ENCODE measurements around the gene STK24.

Gene STK24

GRCh38 chr13:98438246-98439125 lies 138.4 kb downstream of the STK24 start:
- TF ChIP-seq TCF4 (CRISPR knock-in tag; IDR thresholded peaks at IDR 0.05; ENCODE audit: borderline replicate concordance) (no peak), ZC3H10 (CRISPR knock-in tag; IDR thresholded peaks at IDR 0.05) (no peak), CREB5 (CRISPR knock-in tag; IDR thresholded peaks at IDR 0.05; ENCODE audit: low read depth) (no peak)

DNA sequence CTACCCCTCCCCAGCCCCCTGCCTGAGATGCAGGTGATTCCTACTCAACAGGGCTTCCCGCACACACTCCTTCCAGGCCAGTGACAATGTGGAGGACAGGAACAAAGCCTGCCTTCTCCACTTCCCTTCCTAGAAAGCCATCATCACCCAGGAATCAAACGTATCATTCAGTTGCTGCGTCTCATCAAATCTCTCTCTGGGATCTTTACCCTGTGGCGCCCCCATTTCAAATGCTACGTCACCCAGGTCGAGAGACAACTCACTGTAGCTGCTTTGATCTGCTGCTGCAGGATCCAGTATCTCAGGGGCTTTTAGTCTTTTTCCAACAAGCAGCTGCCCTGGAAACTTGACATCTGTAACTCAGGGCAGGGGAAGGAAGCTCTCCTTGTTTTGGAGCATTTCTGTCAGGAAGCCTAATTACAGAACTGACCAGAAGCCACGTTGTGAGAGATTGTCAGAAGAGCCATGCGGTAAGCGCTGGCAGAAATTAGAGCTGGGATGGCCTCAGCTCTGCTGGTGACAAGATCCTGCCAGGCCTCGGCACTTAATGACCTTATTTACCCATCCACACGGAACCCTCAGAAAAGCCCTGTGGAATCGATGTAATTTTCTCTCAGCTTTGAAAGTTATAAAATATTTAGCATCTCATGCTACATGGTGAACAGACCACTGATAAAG lies 140.5 kb downstream of the STK24 start:
- no peak for ATAC-seq
- TF ChIP-seq ZNF565 (CRISPR knock-in tag; conservative IDR thresholded peaks at IDR 0.05; ENCODE audit: low read depth) (no peak), ARNTL (CRISPR knock-in tag; IDR thresholded peaks at IDR 0.05; ENCODE audit: borderline replicate concordance, low read depth) (no peak), TSHZ2 (CRISPR knock-in tag; IDR thresholded peaks at IDR 0.05) (no peak), ZNF8 (CRISPR knock-in tag; IDR thresholded peaks at IDR 0.05) (no peak), ZNF70 (CRISPR knock-in tag; IDR thresholded peaks at IDR 0.05) (no peak), SNAI2 (CRISPR knock-in tag; IDR thresholded peaks at IDR 0.05) (no peak), ESRRG (CRISPR knock-in tag; IDR thresholded peaks at IDR 0.05) (no peak), ZC3H10 (CRISPR knock-in tag; IDR thresholded peaks at IDR 0.05) (no peak), BACH2 (CRISPR knock-in tag; IDR thresholded peaks at IDR 0.05; ENCODE audit: borderline replicate concordance) (no peak), GLIS3 (CRISPR knock-in tag; IDR thresholded peaks at IDR 0.05) (no peak), OSR1 (CRISPR knock-in tag; IDR thresholded peaks at IDR 0.05) (no peak)

More at GRCh38 chr13:98438246-98439125, 138.4 kb downstream of the STK24 start:
- no peak for ATAC-seq

DNA sequence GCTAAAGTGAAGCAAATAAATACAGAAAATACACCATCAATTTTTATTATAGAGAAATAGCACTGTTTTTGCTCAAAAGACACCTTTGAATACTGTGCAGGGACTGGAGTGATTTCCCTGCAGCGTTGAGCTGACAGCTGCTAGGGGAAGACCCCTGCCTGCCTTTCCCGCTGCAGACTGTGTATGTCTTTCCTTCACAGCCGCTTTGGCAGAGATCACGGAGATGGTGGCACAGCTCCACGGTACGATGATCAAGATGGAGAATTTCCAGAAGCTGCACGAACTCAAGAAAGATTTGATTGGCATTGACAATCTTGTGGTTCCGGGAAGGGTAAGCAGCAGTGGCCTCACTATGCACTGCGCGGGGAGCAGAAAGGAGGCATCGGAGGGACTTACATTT lies 141.5 kb downstream of the STK24 start:
- no peak for ATAC-seq
- TF ChIP-seq, protein P1, sequence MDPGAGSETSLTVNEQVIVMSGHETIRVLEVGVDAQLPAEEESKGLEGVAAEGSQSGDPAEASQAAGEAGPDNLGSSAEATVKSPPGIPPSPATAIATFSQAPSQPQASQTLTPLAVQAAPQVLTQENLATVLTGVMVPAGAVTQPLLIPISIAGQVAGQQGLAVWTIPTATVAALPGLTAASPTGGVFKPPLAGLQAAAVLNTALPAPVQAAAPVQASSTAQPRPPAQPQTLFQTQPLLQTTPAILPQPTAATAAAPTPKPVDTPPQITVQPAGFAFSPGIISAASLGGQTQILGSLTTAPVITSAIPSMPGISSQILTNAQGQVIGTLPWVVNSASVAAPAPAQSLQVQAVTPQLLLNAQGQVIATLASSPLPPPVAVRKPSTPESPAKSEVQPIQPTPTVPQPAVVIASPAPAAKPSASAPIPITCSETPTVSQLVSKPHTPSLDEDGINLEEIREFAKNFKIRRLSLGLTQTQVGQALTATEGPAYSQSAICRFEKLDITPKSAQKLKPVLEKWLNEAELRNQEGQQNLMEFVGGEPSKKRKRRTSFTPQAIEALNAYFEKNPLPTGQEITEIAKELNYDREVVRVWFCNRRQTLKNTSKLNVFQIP (CRISPR knock-in tag; IDR thresholded peaks at IDR 0.05; ENCODE audit: borderline replicate concordance, low read depth), result no peak
- no peak for TF ChIP-seq ISL1 (CRISPR knock-in tag; IDR thresholded peaks at IDR 0.05)
- no peak for TF ChIP-seq ZNF70 (CRISPR knock-in tag; IDR thresholded peaks at IDR 0.05)
- TF ChIP-seq ZC3H10 (CRISPR knock-in tag; IDR thresholded peaks at IDR 0.05), result no peak
- TF ChIP-seq OSR1 (CRISPR knock-in tag; IDR thresholded peaks at IDR 0.05), result no peak
- no peak for TF ChIP-seq PATZ1 (CRISPR knock-in tag; IDR thresholded peaks at IDR 0.05; ENCODE audit: borderline replicate concordance)
- no peak for TF ChIP-seq ESRRG (CRISPR knock-in tag; IDR thresholded peaks at IDR 0.05)
- no peak for TF ChIP-seq PPARA (CRISPR knock-in tag; IDR thresholded peaks at IDR 0.05; ENCODE audit: borderline replicate concordance)
- TF ChIP-seq CSRNP3 (CRISPR knock-in tag; IDR thresholded peaks at IDR 0.05), result no peak
- no peak for TF ChIP-seq ZFP3 (CRISPR knock-in tag; IDR thresholded peaks at IDR 0.05)
- no peak for TF ChIP-seq SNAI2 (CRISPR knock-in tag; IDR thresholded peaks at IDR 0.05)
- no peak for TF ChIP-seq TOX (CRISPR knock-in tag; IDR thresholded peaks at IDR 0.05; ENCODE audit: borderline replicate concordance)
- TF ChIP-seq ZNF8 (CRISPR knock-in tag; IDR thresholded peaks at IDR 0.05), result no peak
- no peak for TF ChIP-seq RARB (CRISPR knock-in tag; IDR thresholded peaks at IDR 0.05)
